ENCODE measurements around the gene PSENEN. TPM values are rescaled to one million over a fixed set of nuclear protein-coding genes. Genes with fewer than 3 reads are reported as not detected.

PSENEN gene
- total RNA-seq, 1 experiment from 2014 or later: 42.9 TPM

GRCh38 chr19:35704218-35704617, 41.2 kb upstream of the PSENEN start, which contains the start of gene ZBTB32:
Gene ZBTB32 (plus strand): TSS chr19:35704558. CDS start chr19:35714627, 10,069 bp downstream.
- CTCF ChIA-PET: no interaction called here

GRCh38 chr19:35708391-35708790, 37.1 kb upstream of the PSENEN start:
- DNase-seq (peak; percentile 42), ATAC-seq (no peak)
- Histone ChIP-seq H3K27ac (ENCODE audit: low read length) (no peak overlapping the region), H4K20me1 (ENCODE audit: low read length) (no peaks in the 10 kb centered on the region), H3K9ac (ENCODE audit: low read length) (no peak overlapping the region), H3K4me2 (ENCODE audit: low read length) (no peak overlapping the region), H3K4me1 (ENCODE audit: insufficient read depth, low read length) (no peaks in the 10 kb centered on the region), H2AFZ (ENCODE audit: low read length) (no peak overlapping the region), H3K9me2 (replicated peaks; ENCODE audit: low read length) (no peaks in the 10 kb centered on the region), H3K9me3 (ENCODE audit: low read length) (no peaks in the 10 kb centered on the region), H3K36me3 (ENCODE audit: low read depth, low read length) (no peaks in the 10 kb centered on the region), H3F3A (ENCODE audit: low read length, unreplicated experiment) (no peaks in the 10 kb centered on the region), H3K27me3 (ENCODE audit: low read length) (no peaks in the 10 kb centered on the region), H3K4me3 (ENCODE audit: low read length) (no peak overlapping the region), H3K79me2 (ENCODE audit: low read length) (no peaks in the 10 kb centered on the region)
- intact Hi-C loops (cut with micrococcal nuclease): no loop called here
- TF ChIP-seq EZH2 (IDR thresholded peaks at IDR 0.05; ENCODE audit: low read length, unreplicated experiment) (no peak), EZH2phosphoT487 (IDR thresholded peaks at IDR 0.05; ENCODE audit: borderline replicate concordance, low read length) (no peak), CTCF (conservative IDR thresholded peaks at IDR 0.05; ENCODE audit: low read depth, low read length) (no peak)
- BruUV-seq (replicated peaks): no TSS peak
- ChIA-PET CTCF (no interaction called here), POLR2A (ENCODE audit: unreplicated experiment) (interaction anchor here (0.7 kb wide), 1 partner anchor 160 kb away, joined by 16 read pairs; no protein-coding TSS in a partner anchor)

More at GRCh38 chr19:35704218-35704617, 41.2 kb upstream of the PSENEN start, which contains the start of gene ZBTB32:
- DNase-seq (no peak), ATAC-seq (no peak)
- Histone ChIP-seq H3K9ac (ENCODE audit: low read length) (no peak within 1 kb of the TSS), H3K4me3 (ENCODE audit: low read length) (no peak within 1 kb of the TSS), H2AFZ (ENCODE audit: low read length) (no peak within 1 kb of the TSS), H3K36me3 (ENCODE audit: low read depth, low read length) (no peaks in the 10 kb centered on the region), H3K4me2 (ENCODE audit: low read length) (no peak within 1 kb of the TSS), H3K27ac (ENCODE audit: low read length) (no peak within 1 kb of the TSS), H3F3A (ENCODE audit: low read length, unreplicated experiment) (no peaks in the 10 kb centered on the region), H3K79me2 (ENCODE audit: low read length) (no peaks in the 10 kb centered on the region), H3K4me1 (ENCODE audit: insufficient read depth, low read length) (no peaks in the 10 kb centered on the region), H3K9me3 (ENCODE audit: low read length) (no peaks in the 10 kb centered on the region), H4K20me1 (ENCODE audit: low read length) (no peaks in the 10 kb centered on the region), H3K27me3 (ENCODE audit: low read length) (no peaks in the 10 kb centered on the region), H3K9me2 (replicated peaks; ENCODE audit: low read length) (no peaks in the 10 kb centered on the region)
- POLR2A ChIA-PET (ENCODE audit: unreplicated experiment): no interaction called here
- no TSS peak for BruUV-seq (replicated peaks)
- TF ChIP-seq EZH2 (IDR thresholded peaks at IDR 0.05; ENCODE audit: low read length, unreplicated experiment) (no peak), CTCF (conservative IDR thresholded peaks at IDR 0.05; ENCODE audit: low read depth, low read length) (no peak), EZH2phosphoT487 (IDR thresholded peaks at IDR 0.05; ENCODE audit: borderline replicate concordance, low read length) (no peak)
- intact Hi-C loops (cut with micrococcal nuclease): no loop called here
